ENCODE measurements around the gene FAM234B. TPM values are rescaled to one million over a fixed set of nuclear protein-coding genes. Genes with fewer than 3 reads are reported as not detected.

The FAM234B gene, protein sequence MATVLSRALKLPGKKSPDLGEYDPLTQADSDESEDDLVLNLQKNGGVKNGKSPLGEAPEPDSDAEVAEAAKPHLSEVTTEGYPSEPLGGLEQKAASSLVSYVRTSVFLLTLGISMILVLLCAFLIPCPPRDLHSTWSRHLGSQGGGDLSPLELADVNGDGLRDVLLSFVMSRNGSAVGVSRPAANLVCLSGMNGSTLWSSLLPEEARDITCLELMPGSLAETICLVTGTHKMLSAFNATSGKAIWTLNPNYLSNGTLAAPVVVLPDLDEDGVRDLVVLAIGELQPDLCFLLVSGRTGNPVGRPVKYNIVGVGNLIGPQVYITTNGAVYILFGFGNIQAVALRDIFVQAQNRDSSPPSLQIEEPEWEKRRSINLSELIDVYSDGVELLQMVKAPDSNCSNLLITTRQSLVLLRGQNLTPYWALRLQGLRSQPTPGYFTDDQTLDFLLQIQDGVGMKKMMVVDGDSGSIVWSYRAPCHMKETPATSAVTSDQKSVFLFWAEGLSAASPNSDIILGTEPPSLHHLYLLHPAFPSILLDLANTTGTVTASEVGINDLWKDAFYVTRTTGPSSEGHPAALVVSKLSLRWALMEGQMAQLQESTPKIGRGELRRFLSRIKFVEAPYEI
- total RNA-seq (7.7 and 8.2 TPM in 2 replicates), polyA plus RNA-seq (2.6 and 2.7 TPM in 2 replicates), polyA minus RNA-seq (4.4 and 4.7 TPM in 2 replicates)
- 7.6 TPM for total RNA-seq (2013)

DNA sequence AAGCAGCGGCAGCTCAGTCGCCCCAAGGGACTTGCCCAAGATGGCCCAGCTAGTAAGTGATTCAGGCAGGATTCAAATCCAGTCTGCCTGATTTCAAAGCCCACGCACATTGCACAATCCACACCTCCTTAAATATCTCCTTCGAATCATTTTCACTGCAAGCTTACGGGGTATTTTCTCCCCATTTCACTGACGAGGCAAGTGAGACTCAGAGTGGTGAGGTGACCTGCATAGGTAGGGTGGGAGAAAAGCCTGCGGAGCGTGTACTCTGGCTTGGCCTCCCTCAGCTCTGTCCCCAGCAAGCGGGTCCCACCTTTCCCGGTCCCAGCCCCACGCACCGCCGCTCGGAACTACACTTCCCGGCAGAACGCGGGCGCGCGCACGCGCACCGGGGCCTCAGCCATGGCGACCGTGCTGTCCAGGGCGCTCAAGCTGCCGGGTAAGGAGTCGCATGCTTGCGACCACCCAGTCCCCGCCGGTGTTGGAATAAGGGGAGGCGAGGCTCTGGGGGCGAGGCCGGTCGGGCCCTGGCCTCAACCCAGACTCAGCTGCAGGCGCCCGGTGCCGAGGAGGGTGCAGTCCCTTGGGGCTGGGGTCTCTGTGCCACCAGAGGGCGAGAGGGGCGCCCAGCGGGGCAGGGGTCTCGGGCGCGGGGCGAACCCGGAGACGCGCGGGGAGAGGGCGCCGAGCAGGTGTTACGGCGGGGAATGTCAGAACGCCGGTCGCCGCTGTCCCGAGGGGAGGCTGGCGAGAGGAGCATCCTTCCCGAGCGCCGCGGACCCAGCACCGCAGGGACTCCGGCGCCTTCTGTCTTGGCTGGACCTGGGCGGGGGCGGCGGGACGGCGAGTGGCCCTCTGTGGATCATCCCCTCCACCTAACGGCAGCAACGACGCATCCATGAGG lies at the start of gene FAM234B:
Gene FAM234B, plus strand, starts transcription at position 380 of the 904 bp plus-strand sequence. Its CDS starts 23 bp downstream, at position 403.
- no peaks in the 10 kb centered on the region for H3K27me3 ChIP-seq (replicated peaks in 1 of 4; ENCODE audit: control extremely low read depth in 1 of 4, control insufficient read depth in 3 of 4, insufficient read depth in 4 of 4, low read length in 3 of 4)
- TF ChIP-seq EZH2 (IDR thresholded peaks at IDR 0.05; ENCODE audit: borderline replicate concordance, insufficient read depth, low read depth, low read length, poor library complexity, severe bottlenecking), result no peak
- TF ChIP-seq, protein P1, sequence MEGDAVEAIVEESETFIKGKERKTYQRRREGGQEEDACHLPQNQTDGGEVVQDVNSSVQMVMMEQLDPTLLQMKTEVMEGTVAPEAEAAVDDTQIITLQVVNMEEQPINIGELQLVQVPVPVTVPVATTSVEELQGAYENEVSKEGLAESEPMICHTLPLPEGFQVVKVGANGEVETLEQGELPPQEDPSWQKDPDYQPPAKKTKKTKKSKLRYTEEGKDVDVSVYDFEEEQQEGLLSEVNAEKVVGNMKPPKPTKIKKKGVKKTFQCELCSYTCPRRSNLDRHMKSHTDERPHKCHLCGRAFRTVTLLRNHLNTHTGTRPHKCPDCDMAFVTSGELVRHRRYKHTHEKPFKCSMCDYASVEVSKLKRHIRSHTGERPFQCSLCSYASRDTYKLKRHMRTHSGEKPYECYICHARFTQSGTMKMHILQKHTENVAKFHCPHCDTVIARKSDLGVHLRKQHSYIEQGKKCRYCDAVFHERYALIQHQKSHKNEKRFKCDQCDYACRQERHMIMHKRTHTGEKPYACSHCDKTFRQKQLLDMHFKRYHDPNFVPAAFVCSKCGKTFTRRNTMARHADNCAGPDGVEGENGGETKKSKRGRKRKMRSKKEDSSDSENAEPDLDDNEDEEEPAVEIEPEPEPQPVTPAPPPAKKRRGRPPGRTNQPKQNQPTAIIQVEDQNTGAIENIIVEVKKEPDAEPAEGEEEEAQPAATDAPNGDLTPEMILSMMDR (IDR thresholded peaks at IDR 0.05), result no peak
- H3K79me2 ChIP-seq (ENCODE audit: control insufficient read depth, insufficient read depth, low read length), result peaks cover 9% of the 10 kb centered on the region
- H3K9ac ChIP-seq (ENCODE audit: low read length), result peak within 1 kb of the TSS; percentile 95
- H2AFZ ChIP-seq (ENCODE audit: insufficient read depth, low read depth, low read length, poor library complexity, severe bottlenecking), result peak within 1 kb of the TSS; percentile 100
- no peaks in the 10 kb centered on the region for H4K20me1 ChIP-seq (ENCODE audit: control insufficient read depth, insufficient read depth, low read length, poor library complexity, severe bottlenecking)
- Mint-ChIP-seq H3K27ac (peak within 1 kb of the TSS; percentile 53), H3K4me3 (peak within 1 kb of the TSS; percentile 90), H3K9me3 (ENCODE audit: insufficient read depth) (no peaks in the 10 kb centered on the region), H3K4me1 (peaks cover 25% of the 10 kb centered on the region), H3K27me3 (no peaks in the 10 kb centered on the region)
- peaks cover 22% of the 10 kb centered on the region in 2 donors for H3K4me1 ChIP-seq (ENCODE audit: control insufficient read depth in 2 of 2, insufficient read depth in 2 of 2, low read length in 2 of 2)
- DNase-seq (peak; percentile 76), ATAC-seq (ENCODE audit: low read depth) (peak; percentile 96)
- no peaks in the 10 kb centered on the region for H3K9me3 ChIP-seq (ENCODE audit: control extremely low read depth in 1 of 3, control insufficient read depth in 2 of 3, insufficient read depth in 1 of 3, low read length in 2 of 3)
- H3K4me2 ChIP-seq (replicated peaks; ENCODE audit: low read depth, low read length, poor library complexity, severe bottlenecking), result peak within 1 kb of the TSS; percentile 89
- intact Hi-C loops (cut with micrococcal nuclease), result loop anchor here (1.0 to 2.0 kb wide), 2 partner anchors 44 to 57 kb away; partner anchors contain the start of gene HEBP1
- under 1% methylated on average over 63 of the region's 74 CpGs for WGBS (ENCODE audit: insufficient coverage)
- no peaks in the 10 kb centered on the region for H3K36me3 ChIP-seq (replicated peaks in 1 of 2; ENCODE audit: control extremely low read depth in 1 of 2, control insufficient read depth in 1 of 2, extremely low read depth in 1 of 2, insufficient read depth in 2 of 2, low read length in 1 of 2)
- ChIA-PET POLR2A (interaction anchor here (1.0 kb wide), 1 partner anchor 258 kb away, joined by 3 read pairs; no protein-coding TSS in a partner anchor), CTCF (interaction anchor here (0.6 to 3.4 kb wide), 12 partner anchors 14 to 256 kb away, joined by 3 to 34 read pairs (median 4); no protein-coding TSS in a partner anchor)
- peak within 1 kb of the TSS in 1 of 2 donors; percentile 77 for H3K27ac ChIP-seq (ENCODE audit: low read length in 2 of 2)
- peak within 1 kb of the TSS; percentile 51 to 98 (median 88) for H3K4me3 ChIP-seq (ENCODE audit: control extremely low read depth in 1 of 5, extremely low read depth in 1 of 5, insufficient read depth in 1 of 5, low read depth in 2 of 5, low read length in 4 of 5)
